Tongue (tissue), 2 donors: ENCODE measurements around the gene PDGFA. TPM values are rescaled to one million over a fixed set of nuclear protein-coding genes. Genes with fewer than 3 reads are reported as not detected.

Experiments
- DNase-seq: peaks from one replicate; pipeline ENCODE4 v3.0.0-alpha.2; 2015
- total RNA-seq: library from RNA; depleted of rRNA; stranded (reverse); fragments of >200 nt; gene quantifications from one replicate; pipeline ENCODE4 v1.2.3, GENCODE V29; 2014

The PDGFA gene
- total RNA-seq, 1 donor from 2014 or later, result 50.6 TPM

DNA sequence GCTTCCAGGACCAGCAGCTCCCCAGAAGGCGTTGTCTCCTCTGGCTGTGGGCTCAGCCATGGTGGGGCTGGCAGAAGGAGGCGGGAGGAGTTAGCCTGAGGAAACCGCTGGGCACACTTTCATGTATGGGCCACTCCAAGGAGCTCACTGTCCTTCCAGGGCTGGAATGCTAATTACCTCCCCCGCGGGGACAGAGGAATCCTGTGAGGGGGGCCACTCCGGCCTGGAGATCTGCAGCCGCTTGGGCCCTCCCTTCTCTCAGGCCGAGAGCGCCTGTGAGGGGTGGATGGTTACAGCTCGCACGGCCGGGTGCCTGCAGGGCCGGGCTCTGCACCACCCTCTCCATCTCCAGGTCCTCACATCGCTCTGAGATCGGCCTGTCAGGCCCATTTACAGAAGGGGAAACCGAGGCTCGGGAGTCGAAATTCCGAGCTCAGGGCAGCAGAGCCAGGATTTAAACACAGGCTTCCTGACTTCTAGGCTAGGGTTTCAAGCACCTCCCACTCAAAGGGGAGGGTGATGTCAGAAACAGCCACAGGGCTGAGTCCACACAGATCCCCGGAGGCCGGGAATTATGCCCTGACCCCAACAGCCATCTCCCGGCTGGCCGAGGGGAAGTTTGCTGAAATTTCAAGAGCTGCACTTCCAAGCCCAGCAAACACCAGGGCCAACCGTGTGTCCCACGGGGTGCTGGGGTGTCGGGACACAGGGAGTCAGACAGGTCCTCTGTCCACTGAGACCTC lies 59.1 kb downstream of the PDGFA start:
- DNase-seq, result no peak

DNA sequence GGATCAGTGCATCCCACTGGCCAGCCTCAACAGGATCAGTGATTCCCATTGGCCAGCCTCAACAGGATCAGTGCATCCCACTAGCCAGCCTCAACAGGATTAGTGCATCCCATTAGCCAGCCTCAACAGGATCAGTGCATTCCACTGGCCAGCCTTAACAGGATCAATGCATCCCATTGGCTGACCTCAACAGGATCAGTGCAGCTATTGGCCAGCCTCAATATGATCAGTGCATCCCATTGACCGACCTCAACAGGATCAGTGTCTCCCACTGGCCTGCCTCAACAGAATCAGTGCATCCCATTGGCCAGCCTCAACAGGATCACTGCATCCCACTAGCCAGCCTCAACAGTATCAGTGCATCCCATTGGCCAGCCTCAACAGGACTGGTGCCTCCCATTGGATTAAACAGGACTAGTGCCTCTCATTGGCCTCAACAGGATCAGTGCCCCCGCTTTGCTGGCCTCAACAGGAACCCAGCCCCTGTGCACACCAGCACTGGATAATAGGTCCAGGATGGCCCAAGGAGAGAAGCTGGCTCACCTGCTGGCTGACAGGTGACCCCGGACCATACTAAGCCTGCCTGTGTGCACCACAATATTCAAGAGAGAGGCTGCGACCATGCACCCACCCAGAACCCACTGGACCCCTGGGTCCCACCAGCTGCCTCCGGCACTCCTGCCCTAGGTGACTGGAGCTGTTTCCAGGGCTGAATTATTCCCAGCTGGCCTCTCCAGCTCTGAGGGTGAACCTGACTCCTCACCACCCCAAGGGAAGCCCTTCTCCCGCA lies 59.9 kb downstream of the PDGFA start:
- no peak for DNase-seq

DNA sequence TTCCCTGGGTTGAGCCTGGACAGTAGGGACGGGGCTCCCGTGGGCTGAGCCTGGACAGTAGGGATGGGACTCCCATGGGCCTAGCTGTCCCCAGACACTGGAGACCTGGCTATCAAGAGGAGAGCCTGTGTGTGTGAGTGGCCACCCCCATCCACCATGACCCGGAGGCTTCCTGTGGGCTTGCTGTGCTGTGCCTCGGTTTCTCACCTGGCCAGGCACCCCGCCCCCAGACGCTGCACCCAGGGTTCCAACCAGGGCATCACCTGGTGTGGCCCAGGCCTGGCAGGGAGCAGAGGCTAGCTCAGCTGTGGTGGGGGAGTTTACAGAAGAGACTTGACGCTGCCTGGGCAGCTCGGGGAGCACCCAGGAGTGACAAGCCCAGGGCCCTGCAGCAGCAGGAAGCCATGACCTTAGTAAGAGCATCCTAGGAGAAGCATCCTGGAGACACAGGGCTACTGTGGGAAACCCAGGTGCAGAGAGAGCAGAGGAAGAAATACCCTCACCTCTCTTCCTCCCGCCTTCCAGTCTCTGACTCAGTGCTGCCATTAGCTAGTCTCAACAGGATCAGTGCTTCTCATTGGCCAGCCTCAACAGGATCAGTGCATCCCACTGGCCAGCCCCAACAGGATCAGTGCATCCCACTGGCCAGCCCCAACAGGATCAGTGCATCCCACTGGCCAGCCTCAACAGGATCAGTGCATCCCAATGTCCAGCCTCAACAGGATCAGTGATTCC lies 61.0 kb downstream of the PDGFA start:
- DNase-seq, result no peak

DNA sequence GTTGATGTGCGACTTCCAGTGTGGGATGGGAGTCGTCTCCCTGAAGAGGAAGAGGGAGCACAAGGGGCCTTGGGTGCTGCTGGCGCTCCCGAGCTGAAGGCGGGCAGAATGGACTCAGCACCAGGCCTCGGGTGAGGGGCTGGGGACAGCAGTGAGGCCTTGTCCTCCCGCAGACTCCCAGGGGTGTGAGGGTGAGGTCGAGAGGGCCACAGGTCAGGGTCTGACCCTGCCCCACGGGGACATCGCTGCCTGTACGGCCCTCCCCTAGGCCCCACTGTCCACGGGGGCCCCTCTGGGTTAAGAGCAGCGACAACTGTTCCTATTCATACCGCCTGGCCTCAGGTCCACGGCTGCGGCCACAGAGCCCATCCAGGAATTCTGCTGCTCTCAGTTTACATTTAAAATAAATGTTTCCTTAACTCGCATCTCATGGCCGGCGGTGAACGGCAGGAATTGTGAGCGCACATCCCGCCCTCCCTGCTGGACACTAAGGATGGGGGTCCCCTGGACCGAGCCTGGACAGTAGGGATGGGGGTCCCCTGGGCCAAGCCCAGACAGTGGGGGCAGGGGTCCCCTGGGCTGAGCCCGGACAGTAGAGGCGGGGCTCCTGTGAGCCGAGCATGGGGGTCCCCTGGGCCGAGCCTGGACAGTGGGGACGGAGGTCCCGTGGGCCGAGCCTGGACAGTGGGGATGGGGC lies 61.7 kb downstream of the PDGFA start:
- DNase-seq, result no peak

DNA sequence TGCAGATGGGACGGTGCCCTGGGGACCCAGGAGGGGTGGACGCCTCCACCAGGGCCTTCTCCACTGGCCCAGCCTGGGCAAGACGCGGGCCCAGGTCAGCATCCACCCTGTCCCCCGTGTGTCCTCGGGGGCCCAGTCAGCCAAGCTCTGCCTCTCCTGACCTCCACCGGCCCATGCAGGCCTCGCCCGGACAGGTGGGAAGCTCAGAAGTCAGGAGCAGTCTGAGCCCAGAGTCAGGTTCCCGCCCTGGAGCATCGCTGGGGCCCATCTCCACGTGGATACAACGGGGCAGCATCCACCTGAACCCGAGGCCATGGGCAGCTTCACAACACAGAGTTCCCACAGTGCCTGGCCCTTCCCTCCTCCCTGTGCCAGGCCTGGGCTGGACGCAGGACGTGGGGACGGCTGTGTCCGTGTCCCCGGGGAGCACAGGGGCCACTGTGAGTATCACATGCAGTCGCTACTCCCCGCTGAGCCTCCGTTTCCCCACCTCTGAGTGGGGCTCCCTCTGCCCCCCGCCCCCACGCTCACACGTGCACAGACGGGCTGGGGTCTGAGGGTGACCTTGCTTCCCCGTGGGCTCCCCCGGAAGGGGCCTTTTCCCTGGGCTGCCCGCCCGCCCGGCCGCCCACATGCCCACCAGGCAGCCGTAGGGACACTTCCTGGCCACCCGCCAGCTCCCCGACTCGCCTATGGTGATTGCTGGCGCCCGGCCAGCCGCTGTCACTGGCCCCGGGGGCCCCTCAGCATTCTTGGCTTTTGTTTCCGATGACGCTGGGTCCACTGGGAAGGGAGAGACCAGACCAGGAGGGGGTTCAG lies 64.3 kb downstream of the PDGFA start:
- peak; percentile 88 for DNase-seq

DNA sequence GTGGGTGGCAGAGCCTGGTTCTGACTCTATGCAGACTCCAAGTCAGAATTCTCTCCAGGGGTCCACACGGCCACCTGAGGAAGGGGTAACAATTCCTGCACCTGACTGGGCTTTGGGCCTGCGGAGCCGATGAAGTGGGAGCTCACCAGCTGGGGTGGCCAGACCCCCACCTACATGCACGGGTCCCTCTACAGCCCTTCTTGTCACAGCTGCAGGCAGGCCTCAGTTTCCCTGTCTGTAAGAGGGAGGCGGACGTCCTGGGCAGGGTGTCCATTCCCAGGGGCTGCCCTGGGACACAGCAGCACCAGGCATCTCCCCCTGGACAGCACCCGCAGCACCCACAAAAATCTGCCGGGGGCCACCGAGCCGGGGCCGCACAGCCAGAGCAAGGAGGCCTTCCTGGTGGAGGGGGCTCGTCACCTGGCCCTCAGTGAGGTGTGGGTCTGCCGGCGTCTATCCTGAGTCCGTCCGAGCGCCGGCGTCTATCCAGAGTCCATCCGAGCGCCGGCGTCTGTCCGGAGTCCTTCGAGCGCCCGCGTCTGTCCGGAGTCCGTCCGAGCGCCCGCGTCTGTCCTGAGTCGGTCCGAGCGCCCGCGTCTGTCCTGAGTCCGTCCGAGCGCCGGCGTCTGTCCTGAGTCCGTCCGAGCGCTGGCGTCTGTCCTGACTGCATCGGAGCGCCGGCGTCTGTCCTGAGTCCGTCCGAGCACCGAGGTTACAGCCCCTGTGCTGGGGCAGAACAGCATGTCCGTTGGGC lies 65.1 kb downstream of the PDGFA start:
- DNase-seq, result no peak

DNA sequence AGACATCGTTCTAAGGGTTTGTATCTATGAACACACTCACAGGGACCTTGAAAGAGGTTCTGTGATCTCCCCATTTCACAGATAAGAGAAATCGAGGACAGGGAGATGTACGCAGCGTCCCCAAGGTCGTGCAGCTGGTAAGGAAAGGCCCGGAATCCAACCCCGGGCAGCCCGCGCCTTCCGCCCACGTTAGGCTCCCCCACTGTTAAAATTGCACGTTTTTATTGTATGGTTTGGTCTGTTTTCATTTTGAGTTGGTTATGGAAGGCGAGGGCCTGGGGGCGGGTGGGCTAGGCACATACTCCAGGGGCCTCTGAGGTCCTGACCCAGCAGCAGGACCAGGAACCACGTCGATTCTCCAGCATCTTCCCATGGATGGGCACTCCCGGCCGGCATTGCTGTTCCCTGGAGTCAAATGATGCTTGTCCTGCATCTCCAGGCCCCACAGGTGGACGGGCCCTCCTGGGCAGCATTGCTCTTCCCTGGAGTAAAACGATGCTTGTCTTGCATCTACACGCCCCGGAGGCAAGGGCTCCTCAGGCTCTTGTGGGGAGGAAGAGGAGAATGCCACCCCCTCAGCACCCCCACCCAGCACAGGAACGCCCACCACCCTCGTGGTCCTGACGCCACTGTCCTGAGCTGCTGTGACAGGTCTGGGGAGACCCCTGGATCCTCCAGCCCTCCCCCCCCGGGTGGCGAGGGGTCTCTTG lies 65.9 kb downstream of the PDGFA start:
- DNase-seq, result no peak

DNA sequence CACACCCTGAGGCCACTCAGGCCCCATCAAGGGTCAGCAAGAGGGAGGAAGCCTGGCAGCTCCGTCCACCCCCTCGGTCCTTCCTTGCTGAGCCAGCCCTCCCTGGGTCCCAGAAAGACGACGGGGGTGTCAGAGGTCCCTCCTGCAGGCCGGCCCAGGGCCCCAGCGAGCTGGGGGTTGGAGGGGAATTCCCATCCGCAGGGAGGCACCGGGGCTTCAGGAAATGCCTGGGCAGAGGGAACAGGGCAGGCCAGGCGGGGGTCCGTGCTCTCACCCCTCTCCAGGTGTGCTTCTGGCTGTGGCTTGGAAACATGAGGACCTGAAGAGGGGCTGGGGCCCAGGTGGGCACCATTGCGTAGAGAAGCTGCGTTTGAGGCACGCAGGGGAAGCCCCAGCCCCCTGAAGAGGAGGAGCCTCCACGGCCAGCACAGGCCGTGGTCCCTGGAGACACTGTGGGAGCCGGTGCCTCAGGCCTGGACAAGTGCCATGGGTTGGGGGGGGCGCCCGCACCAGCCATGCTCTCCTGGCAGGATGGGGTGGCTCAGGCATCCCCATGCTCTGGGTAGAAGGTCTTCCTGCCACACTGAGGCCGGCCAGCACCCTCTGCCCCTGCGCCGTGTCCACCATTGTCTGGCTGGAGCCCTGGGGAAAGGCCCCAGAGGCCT lies 66.7 kb downstream of the PDGFA start:
- DNase-seq, result no peak

DNA sequence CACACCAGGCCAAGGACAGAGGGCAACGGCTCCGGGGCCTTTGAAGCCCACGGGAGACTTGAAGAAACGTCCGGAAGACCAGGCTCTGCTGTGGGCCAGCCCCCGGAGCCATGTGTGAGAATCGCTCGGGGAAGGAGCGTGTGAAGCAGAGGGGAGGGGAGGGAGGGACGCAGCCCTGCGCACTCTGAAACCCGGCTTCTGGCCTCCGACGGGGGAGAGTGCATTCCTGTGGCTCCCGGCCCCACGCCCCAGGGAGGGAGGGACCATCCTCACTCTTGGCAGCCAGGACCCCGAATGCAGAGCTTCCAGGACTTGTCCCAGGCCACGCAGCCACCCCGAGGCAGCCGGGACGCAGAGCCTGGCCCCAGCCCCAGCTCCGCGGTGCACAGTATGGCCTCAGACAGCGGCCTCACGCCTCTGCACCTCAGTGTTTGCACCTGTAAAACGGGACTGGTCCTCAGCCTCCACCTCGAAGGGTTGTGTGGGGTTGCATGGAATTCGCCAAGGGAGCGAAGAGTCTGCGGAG lies 67.4 kb downstream of the PDGFA start:
- peak; percentile 75 for DNase-seq

DNA sequence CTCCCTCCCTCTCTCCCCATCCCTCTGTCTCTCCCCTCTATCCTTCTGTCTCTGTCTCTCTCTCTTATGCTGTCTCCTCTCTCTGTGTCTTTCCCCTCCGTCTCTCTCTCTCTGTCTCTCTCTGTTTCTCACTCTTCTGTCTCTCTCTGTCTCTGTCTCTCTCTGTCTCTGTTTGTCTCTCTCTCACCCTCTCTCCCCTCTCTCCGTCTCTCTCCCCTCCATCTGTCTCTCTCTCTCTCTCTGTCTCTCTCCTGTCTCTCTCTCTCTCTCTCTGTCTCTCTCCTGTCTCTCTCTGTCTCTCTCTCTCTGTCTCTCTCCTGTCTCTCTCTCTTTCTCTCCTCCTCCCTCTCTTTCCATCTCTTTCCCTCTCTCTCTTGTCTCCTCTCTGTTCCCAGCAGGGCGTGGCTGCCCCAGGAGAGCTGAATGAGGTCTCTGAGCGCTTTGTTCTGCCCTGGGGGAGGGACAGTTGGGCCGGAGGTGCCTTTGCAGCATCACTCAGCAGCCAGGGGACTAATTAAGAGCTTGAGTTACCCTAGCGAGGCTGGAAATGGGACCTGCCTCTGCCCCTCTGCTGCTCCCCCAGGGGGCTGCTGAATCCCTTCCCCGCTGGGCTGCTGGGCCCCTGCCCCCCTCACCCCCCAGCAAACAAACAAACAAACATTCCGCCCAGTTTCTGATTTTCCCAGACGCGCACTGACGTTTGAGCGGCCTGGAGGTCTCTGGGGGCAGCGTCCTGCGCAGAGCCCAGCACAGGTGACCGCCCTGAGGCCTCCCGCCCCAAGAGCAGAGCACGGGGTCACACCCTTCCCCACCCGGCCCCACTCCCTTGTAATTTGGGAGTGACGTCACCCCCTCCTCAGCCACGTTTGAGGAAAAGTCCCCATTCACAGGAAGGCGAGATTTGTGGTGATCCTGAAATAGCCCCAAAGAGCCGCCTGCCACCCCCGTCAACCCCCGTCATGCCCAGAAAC lies 68.1 kb downstream of the PDGFA start:
- no peak for DNase-seq

DNA sequence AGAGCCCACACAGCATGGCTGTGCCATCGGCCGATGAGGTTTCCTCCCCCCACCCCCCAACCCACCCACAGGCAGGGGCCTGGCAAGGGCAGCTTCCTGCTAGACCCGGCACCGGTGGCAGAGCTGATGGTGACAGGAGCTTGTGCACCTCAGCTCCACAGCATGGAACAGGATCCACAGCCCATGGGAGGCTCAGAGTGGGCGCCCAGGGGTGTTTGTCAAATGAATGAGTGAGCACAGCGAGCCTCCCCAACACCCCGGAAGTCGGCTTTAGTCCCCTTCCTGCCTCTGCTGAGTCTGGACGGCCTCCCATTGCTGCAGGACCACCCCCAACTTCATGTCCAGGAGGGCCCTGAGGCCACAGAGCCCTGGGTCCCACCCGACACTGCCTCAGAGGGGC lies 68.9 kb downstream of the PDGFA start:
- no peak for DNase-seq

DNA sequence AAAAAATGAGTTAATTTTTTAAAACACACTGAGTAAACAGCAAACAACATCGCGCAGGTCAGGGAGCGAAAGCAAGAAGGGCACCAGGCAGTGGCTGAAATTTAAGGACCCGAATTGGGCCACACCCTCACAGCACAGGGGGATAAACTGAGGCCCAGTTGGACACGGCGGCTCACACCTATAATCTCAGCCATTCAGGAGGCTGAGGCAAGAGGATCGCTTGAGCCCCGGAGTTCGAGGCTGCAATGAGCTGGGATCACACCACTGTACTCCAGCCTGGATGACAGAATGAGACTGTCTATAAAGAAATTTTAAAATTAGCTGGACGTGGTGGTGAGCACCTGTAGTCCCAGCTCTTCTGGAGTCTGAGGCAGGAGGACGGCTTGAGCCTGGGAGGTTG lies 69.6 kb downstream of the PDGFA start:
- no peak for DNase-seq

DNA sequence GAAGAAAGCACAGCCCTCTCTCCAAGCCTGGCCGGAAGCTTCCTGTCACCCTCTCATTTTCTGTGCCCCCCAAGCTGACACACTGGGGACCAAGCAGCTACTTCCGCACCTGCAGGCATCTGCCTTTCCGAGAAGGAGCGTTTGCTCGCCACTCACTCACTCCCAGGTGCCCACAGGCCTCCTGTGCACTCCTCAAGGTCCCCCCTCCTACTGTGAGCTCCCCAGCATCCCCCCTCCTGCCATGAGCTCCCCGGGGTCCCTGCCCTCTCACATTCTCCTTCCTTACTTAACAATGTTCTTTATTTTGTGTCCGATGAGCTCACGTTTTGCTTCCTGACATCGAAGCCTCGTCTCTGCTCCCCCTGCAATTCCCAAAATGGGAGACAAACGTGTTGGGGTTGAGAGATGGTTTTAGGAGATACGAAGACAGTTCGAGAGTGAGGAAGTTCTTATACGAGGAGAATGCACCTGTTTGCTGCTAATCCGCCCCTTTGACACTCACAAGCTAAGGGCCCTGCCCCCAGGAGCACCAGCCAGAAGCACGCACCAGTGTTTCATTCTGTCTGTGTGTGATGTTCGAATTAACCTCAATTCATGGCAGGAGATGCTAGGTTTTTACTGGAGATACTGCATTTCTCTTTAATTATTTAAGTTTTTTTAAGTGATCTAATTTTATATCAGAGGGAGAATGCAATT lies 70.2 kb downstream of the PDGFA start:
- DNase-seq, result no peak

DNA sequence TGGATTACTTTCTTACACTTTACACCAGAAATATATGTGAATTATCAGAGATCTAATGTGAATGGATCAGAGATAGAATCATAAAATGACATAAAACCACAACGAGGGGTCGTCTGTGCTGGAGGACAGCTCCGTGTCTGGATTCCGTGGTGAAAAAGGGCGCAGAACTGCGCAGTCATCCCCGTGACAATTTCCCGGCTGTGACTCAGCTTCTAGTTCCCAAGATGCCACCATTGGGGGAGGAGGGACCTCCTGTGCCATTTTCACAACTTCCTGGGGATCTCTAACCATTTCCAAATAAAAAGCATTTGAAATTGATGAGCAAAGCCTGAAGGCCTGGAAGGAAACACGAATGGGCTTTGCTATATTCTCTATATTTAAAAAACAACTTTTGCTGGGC lies 72.1 kb downstream of the PDGFA start:
- no peak for DNase-seq
